Mucosa of gallbladder (tissue), 1 donor: ENCODE data around the gene PUM2. TPM values are rescaled to one million over a fixed set of nuclear protein-coding genes. Genes with fewer than 3 reads are reported as not detected.
"Not testable (repeated sequence)": the region's sequence is repeated elsewhere in the genome, so short reads cannot be mapped to it uniquely, and the experiment has no call there.

Experiments
- DNase-seq: peaks from one replicate; pipeline ENCODE4 v3.0.0-alpha.2; 2020; ENCODE audit warnings: low spot score
- total RNA-seq: library from RNA; stranded (reverse); gene quantifications from one replicate; pipeline ENCODE4 v1.2.1, GENCODE V29; 2021
- donor health status: DM: no; HTN: no; CAD: no.

The PUM2 gene
- total RNA-seq, 1 donor from 2014 or later, result 95.8 TPM

DNA sequence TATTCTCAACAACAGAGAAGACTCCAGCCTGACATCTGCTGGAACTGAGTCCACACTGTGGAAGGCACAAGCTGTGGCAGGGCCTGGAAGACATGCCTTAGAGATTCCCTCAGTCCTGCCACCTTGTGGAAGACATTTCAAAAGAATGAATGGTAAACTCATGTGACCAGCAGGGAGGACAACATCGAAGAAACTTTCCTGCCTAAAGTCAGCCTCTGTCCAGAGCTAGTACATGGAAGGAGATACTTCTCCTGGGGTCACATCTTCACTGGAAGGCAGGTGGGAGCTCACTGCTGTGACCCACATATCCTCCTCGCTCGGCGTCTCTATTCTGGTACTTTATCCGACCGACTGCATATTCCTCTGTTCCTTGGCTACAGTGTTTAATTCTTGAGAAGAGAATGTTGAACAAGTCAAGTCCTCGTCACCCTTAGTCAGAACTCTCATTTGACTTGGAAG, 59.5 kb downstream of the PUM2 start:
- peak; percentile 72 for DNase-seq

GRCh38 chr2:20288642-20289340, 61.9 kb downstream of the PUM2 start:
- no peak for DNase-seq

DNA sequence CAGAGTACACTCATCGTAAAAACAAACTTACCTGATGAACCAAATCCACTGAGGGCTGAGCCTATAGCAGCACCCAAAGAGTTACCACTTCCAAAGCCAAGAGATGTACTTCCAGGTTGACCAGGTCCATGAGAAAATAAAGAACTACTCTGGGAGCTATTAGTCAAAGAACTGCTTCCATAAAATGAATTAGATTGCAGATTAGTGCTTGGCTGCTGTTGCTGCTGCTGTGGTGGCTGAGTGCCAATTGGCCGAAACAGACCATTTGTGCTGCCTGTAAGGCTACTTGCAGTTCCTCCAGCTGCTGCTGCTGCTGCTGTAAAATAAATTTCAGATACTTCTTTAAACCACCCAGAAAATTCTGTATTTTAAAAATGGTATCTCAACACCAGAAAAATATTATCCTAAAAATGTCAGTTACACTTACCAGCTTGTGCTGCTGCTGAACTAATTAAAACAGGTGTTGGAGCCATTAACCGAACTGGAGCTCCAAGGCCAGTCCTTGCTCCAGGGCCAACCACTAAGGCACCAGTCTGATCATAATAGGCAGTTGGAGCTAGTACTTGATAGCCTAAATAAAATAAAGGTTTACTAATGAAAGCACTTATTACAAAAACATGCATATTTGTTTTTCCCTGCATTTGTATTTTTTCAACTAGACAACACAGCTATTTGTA, 67.6 kb downstream of the PUM2 start:
- peak; percentile 29 for DNase-seq

GRCh38 chr2:20281876-20282275, 68.8 kb downstream of the PUM2 start:
- DNase-seq, result no peak

DNA sequence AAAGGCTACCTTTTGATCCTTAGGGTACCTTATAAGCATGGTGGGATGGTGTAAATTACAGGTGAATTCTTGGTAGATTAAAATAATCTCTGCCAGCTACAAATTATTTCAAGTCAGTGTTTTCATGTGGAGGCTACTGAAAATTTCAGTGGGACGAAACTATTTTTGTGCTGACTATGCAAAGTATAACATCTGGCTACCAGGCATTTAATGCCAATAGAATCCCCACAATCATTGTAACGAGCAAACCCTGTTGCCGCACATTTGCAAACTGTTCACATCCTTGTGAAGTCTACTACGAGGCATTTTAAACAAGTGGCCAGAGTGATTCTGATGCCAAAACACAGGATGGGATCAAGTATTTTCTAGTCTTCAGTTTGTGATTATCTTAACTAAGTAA, 77.6 kb downstream of the PUM2 start:
- no peak for DNase-seq

GRCh38 chr2:20268317-20268716, 82.3 kb downstream of the PUM2 start:
- DNase-seq, result not testable (repeated sequence)

GRCh38 chr2:20267529-20267928, 83.1 kb downstream of the PUM2 start:
- no peak for DNase-seq

- DNase-seq, result no peak
Measured at GRCh38 chr2:20264629-20265028, 86.0 kb downstream of the PUM2 start.

GRCh38 chr2:20257411-20257810, 93.2 kb downstream of the PUM2 start:
- DNase-seq, result no peak

DNA sequence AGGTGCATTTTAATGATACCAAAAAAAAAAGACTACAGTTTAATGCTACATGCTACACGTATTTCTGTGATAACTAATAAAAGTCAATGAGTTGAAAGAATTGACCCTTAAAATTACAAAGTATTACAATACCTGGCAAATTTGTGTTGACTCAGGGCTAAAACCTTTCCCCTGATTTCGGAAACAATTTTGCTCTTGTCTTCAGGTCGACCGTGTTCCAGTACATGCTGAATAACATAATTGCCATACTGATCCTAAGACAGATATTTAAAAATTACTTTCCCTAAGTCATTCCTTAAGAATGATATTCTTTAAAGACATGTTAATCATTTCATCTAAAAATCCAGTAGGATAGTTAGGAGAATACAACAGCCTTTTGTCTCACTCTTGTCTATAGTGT, 95.9 kb downstream of the PUM2 start:
- DNase-seq, result no peak

DNA sequence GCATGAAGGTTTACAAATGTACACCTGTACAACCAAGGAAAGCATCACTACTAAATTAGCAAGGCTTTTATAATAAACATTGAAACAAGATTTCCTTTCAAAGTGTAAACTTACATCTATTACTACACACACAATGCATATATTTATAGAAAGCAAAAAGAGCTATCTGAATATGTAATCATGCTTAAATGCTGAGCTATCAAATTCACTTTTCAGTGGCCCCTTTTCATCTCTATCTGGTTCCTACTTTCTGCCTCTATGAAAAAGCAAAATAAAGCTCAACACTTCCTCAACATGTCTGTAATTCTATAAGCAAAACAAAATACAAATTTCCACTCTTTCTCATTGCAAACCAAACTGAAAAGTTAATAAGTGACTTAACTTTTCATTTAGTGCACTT, 100.2 kb downstream of the PUM2 start:
- no peak for DNase-seq

GRCh38 chr2:20249170-20249569, 101.5 kb downstream of the PUM2 start:
- DNase-seq, result no peak

GRCh38 chr2:20247084-20247483, 103.6 kb downstream of the PUM2 start:
- DNase-seq, result no peak

DNA sequence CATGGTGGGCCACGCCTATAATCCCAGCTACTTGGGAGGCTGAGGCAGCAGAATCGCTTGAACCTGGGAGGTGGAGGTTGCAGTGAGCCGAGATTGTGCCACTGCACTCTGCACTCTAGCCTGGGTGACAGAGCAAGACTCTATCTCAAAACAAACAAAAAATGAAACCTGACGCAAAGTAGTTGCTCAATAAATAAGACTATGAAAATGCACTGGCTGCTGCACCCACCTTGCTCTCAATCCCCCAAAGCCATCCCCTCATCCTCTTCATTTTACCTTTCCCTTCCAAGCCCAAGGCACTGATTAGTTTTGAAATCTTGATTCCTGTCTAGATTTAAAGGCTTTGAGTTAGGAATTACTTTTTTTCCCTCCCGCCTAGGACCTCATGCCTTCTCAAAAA, 107.0 kb downstream of the PUM2 start:
- not testable (repeated sequence) for DNase-seq

GRCh38 chr2:20242727-20243377, 107.8 kb downstream of the PUM2 start:
- no peak for DNase-seq

- no peak for DNase-seq
Measured at GRCh38 chr2:20241973-20242726, 108.5 kb downstream of the PUM2 start.

DNA sequence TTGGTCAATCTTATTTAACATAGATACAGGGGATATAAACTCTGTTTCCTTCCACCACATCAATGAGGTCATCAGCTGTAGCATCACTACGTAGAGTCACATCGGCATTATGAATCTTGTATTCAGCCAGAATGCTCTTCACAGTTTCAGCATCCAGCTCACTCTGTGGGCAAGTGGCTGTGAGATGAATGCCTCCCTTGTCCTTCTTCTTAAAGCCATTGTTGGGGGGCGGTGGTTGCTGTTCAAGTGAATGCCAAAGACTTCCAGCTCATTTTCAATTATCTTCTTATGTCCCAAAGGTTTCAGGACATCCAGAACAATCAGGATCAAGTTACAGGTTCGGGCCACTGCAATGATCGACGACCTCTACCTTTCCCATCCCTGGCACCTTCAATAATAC, 110.4 kb downstream of the PUM2 start:
- not testable (repeated sequence) for DNase-seq

DNA sequence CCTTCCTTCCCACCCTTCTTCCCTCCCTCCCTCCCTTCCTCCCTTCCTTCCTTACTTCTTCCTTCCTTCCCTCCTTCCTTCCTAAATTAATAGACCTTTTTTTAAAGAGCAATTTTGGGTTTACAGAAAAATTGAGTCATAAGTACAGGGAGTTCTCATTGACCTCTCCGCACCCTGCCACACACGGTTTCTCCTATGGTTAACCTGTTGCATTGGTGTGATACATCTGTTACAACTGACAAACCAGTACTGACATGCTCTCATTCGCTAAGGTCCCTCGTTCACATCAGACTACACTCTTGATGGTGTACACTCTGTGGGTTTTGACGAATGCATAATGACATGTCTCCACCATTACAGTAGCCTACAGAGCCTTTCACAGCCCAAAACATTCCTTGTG, 114.1 kb downstream of the PUM2 start:
- DNase-seq, result no peak

GRCh38 chr2:20235655-20236305, 114.9 kb downstream of the PUM2 start:
- DNase-seq, result peak; percentile 73

DNA sequence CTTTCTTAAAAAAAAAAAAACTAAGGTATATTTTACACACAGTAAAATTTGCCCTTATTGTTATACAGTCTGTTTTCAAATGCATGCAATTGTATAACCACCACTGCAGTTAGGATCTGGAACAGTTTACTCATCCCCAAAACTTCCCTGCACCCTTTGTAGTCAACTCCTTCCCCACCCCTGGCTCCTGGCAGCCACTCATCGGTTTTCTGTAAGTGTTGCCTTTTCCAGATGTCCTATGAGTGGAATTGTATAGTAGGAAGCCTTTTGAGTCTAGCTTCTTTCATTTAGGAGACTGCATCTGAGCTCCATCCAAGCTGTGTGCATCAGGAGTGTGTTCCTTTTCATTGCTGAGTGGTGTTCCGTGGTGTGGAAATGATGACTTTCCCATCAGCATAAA, 116.0 kb downstream of the PUM2 start:
- DNase-seq, result not testable (repeated sequence)

DNA sequence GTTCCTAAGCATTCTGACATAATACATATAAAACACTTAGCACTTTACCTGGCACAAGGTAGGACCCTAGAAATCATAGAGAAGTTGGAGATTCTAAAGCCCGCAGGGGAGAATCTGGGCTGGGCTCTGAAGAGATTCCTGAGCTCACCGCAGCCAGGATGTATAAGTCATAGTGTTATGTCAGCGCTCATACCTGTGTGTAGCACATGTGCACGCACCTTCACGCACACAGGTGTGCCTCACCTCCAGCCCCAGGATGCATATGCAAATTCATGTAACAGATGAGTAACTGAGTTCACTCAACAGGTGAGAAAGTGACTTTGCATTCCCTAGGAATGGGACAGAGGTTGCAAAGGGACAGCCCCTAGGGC, 117.8 kb downstream of the PUM2 start:
- no peak for DNase-seq

GRCh38 chr2:20231598-20232026, 119.0 kb downstream of the PUM2 start:
- peak; percentile 92 for DNase-seq
